Kidney (tissue), 14 donors: ENCODE measurements around the gene BRI3BP. TPM values are rescaled to one million over a fixed set of nuclear protein-coding genes. Genes with fewer than 3 reads are reported as not detected.

Source experiments
- DNase-seq, 5 donors: peaks; one replicate each; pipeline ENCODE4 v3.0.0-alpha.2; 2013 to 2020
- FAIRE-seq: peaks from 2 replicates; lab custom pipeline; 2012; peaks lifted over from hg19 to GRCh38; lab: Jason Lieb, UNC
- H3K27ac ChIP-seq, 2 donors: one replicate each; pipeline ENCODE4 v1.7.0; 2013; ENCODE audit warnings: low read depth in 2 of 2, low read length in 2 of 2, inconsistent platforms in 1 of 2
- H3K27me3 ChIP-seq: one replicate; pipeline ENCODE4 v1.7.1; 2013; ENCODE audit warnings: low read length, inconsistent platforms; ENCODE audit not compliant: control insufficient read depth, insufficient read depth
- H3K36me3 ChIP-seq, 3 donors: one replicate each; pipeline versions ENCODE4 v1.7.0 to v1.7.1; 2013; ENCODE audit warnings: low read length in 3 of 3, control low read depth in 1 of 3, inconsistent platforms in 1 of 3; ENCODE audit not compliant: insufficient read depth in 3 of 3, control insufficient read depth in 2 of 3
- H3K4me1 ChIP-seq, 3 donors: one replicate each; pipeline versions ENCODE4 v1.7.0 to v1.7.1; 2013; ENCODE audit warnings: low read length in 3 of 3, inconsistent platforms in 1 of 3, low read depth in 1 of 3; ENCODE audit not compliant: control insufficient read depth in 2 of 3, insufficient read depth in 2 of 3
- H3K4me3 ChIP-seq, 3 donors: one replicate each; pipeline versions ENCODE4 v1.7.0 to v1.8.1; 2013; ENCODE audit warnings: low read length in 3 of 3, control low read depth in 1 of 3, inconsistent platforms in 1 of 3
- H3K9ac ChIP-seq, 3 donors: one replicate each; pipeline versions ENCODE4 v1.7.0 to v1.7.1; 2013; ENCODE audit warnings: low read length in 3 of 3, control low read depth in 1 of 3, inconsistent platforms in 1 of 3
- H3K9me3 ChIP-seq, 3 donors: one replicate each; pipeline versions ENCODE4 v1.7.0 to v1.7.1; 2013; ENCODE audit warnings: low read length in 3 of 3, control low read depth in 1 of 3, inconsistent platforms in 1 of 3; ENCODE audit not compliant: control insufficient read depth in 2 of 3, insufficient read depth in 1 of 3
- intact Hi-C: fragments of 100-400 bp; cut with DNase I; formaldehyde crosslinking; loops from one replicate; pipeline ENCODE4 v1.11.1; 2022
- polyA plus RNA-seq: library from polyadenylated mRNA; stranded (reverse); fragments of 350-450 nt; fragmentation: Illumina TruSeq; extraction: RNeasy Lipid Tissue Mini Kit (QIAGEN cat#74804); gene quantifications from one replicate; pipeline ENCODE4 v1.2.3, GENCODE V29; 2014; ENCODE audit warnings: low read depth, low replicate concordance; ENCODE audit not compliant: insufficient read depth
- total RNA-seq: library from RNA; stranded (reverse); fragmentation: NEBNext Ultra II Directional; extraction: Animal tissue kit (Norgen Biotek cat#: 25700); gene quantifications from one replicate; pipeline ENCODE4 v1.2.1, GENCODE V29; 2021
- TF ChIP-seq, protein P1 (sequence below): IDR thresholded peaks from 3 replicates; pipeline ENCODE4 v1.5.1; 2012; ENCODE audit warnings: mild to moderate bottlenecking, moderate library complexity, borderline replicate concordance; ENCODE audit not compliant: insufficient read depth; ENCODE audit errors: extremely low read depth
- donor health status: control.
- donor health status: control.
- donor health status: control.
- donor health status: control.
- donor health status: control.
- donor health status: DM: yes; HTN: yes; CAD: no.
- donor health status: Normal renal cell carcinoma (clear cell type).

The BRI3BP gene
- total and polyA plus RNA-seq, 2 donors from 2014 or later, result 6.8 to 8.8 TPM

- H3K36me3 ChIP-seq, result no peaks in the 10 kb centered on the region
- no peaks in the 10 kb centered on the region for H3K27me3 ChIP-seq
- TF ChIP-seq, protein P1, sequence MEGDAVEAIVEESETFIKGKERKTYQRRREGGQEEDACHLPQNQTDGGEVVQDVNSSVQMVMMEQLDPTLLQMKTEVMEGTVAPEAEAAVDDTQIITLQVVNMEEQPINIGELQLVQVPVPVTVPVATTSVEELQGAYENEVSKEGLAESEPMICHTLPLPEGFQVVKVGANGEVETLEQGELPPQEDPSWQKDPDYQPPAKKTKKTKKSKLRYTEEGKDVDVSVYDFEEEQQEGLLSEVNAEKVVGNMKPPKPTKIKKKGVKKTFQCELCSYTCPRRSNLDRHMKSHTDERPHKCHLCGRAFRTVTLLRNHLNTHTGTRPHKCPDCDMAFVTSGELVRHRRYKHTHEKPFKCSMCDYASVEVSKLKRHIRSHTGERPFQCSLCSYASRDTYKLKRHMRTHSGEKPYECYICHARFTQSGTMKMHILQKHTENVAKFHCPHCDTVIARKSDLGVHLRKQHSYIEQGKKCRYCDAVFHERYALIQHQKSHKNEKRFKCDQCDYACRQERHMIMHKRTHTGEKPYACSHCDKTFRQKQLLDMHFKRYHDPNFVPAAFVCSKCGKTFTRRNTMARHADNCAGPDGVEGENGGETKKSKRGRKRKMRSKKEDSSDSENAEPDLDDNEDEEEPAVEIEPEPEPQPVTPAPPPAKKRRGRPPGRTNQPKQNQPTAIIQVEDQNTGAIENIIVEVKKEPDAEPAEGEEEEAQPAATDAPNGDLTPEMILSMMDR, result no peak
- H3K9ac ChIP-seq, result peak within 1 kb of the TSS; percentile 42 to 75 (median 49)
- peak within 1 kb of the TSS in 1 of 2 donors; percentile 7 for H3K27ac ChIP-seq
- H3K9me3 ChIP-seq, result no peaks in the 10 kb centered on the region
- FAIRE-seq, result no peak
- H3K4me3 ChIP-seq, result peak within 1 kb of the TSS; percentile 75 to 81 (median 76)
- peaks cover 0 to 8% (median 0%) of the 10 kb centered on the region in 3 donors for H3K4me1 ChIP-seq
- DNase-seq, result peak; percentile 88 to 91 (median 89)
- intact Hi-C loops, result no loop called here
Observed at GRCh38 chr12:125065021-125065918, 71.8 kb downstream of the BRI3BP start, which contains the start of gene AACS. AACS (plus strand) TSS chr12:125065435; CDS start chr12:125065585, 150 bp downstream.

GRCh38 chr12:125065919-125066570, 72.6 kb downstream of the BRI3BP start:
- Histone ChIP-seq H3K4me1 (peaks cover 0 to 8% (median 0%) of the 10 kb centered on the region in 3 donors), H3K36me3 (no peaks in the 10 kb centered on the region), H3K27me3 (no peaks in the 10 kb centered on the region), H3K9ac (peak overlapping the region; percentile 35 to 75 (median 41)), H3K4me3 (peak overlapping the region; percentile 69 to 81 (median 75)), H3K9me3 (no peaks in the 10 kb centered on the region), H3K27ac (peak overlapping the region in 1 of 2 donors; percentile 7)
- TF ChIP-seq, protein P1, result no peak
- intact Hi-C loops, result no loop called here
- DNase-seq (peak in 1 of 5 donors; percentile 7), FAIRE-seq (no peak)

GRCh38 chr12:125068391-125068790, 74.9 kb downstream of the BRI3BP start:
- Histone ChIP-seq H3K4me1 (peaks cover 0 to 8% (median 0%) of the 10 kb centered on the region in 3 donors), H3K27me3 (no peaks in the 10 kb centered on the region), H3K9me3 (no peaks in the 10 kb centered on the region), H3K9ac (no peak overlapping the region), H3K27ac (no peak overlapping the region), H3K36me3 (no peaks in the 10 kb centered on the region), H3K4me3 (no peak overlapping the region)
- FAIRE-seq (no peak), DNase-seq (no peak)
- intact Hi-C loops, result no loop called here
- TF ChIP-seq, protein P1, result no peak
